Endothelial cell of umbilical vein (primary cell): ENCODE measurements around the gene BRME1. TPM values are rescaled to one million over a fixed set of nuclear protein-coding genes. Genes with fewer than 3 reads are reported as not detected.

Source experiments
- BruUV-seq: library from RNA; stranded (reverse); fragments of 400-500 nt; replicated peaks from 2 replicates; lab custom pipeline; 2021; lab: Mats Ljungman, UMichigan
- CTCF ChIA-PET: fragments of 300-600, 350-600 bp; sonication (Branson Sonifier 250); formaldehyde crosslinking; loops from one replicate; lab custom pipeline; 2021; ENCODE audit warnings: antibody characterized with exemption, inconsistent platforms; lab: Charles Lee
- POLR2A ChIA-PET: fragments of 300-600, 350-600 bp; sonication (Branson Sonifier 250); formaldehyde crosslinking; loops from one replicate; lab custom pipeline; 2021; ENCODE audit warnings: antibody characterized with exemption, inconsistent platforms; lab: Charles Lee
- DNase-seq: peaks from one replicate; pipeline ENCODE4 v3.0.0-alpha.2; 2011; ENCODE audit warnings: low read depth, low spot score
- FAIRE-seq: peaks from 2 replicates; lab custom pipeline; 2011; peaks lifted over from hg19 to GRCh38; lab: Jason Lieb, UNC
- H2AFZ ChIP-seq: 2 replicates; pipeline ENCODE4 v1.6.0; 2012; ENCODE audit warnings: low read depth, low read length, control low read depth, inconsistent platforms
- H3K27ac ChIP-seq: 2 replicates; pipeline ENCODE4 v1.5.1; 2011; ENCODE audit warnings: low read depth, mild to moderate bottlenecking, control low read depth, low read length, moderate library complexity; ENCODE audit not compliant: insufficient read depth
- H3K27me3 ChIP-seq, 2 experiments: 2 replicates each; pipeline versions ENCODE4 v1.6.0 to v1.6.1; 2011; ENCODE audit warnings: low read length in 2 of 2, mixed read lengths in 1 of 2; ENCODE audit not compliant: control insufficient read depth in 2 of 2, insufficient read depth in 2 of 2
- H3K36me3 ChIP-seq, 2 experiments: 2 replicates in 1 of 2; 3 replicates in 1 of 2; pipeline ENCODE4 v1.5.1; 2011; ENCODE audit warnings: low read length in 2 of 2, mild to moderate bottlenecking in 1 of 2, moderate library complexity in 1 of 2; ENCODE audit not compliant: control insufficient read depth in 2 of 2, insufficient read depth in 2 of 2; ENCODE audit errors: extremely low read depth in 1 of 2
- H3K4me1 ChIP-seq: 3 replicates; pipeline ENCODE4 v1.5.1; 2011; ENCODE audit warnings: mild to moderate bottlenecking, low read length; ENCODE audit not compliant: control insufficient read depth, insufficient read depth; ENCODE audit errors: extremely low read depth
- H3K4me2 ChIP-seq: 2 replicates; pipeline ENCODE4 v1.6.1; 2011; ENCODE audit warnings: low read length, control low read depth, mixed read lengths; ENCODE audit not compliant: insufficient read depth
- H3K4me3 ChIP-seq, 3 experiments: fragments of 200-600 bp in 1 of 3; sonication (generic), shearing (Covaris generic) in 1 of 3; replicated peaks in 1 of 3; 2 replicates each; pipeline ENCODE4 v1.5.1; 2011 to 2016; ENCODE audit warnings: control low read depth in 3 of 3, low read length in 3 of 3, mild to moderate bottlenecking in 2 of 3, inconsistent platforms in 1 of 3, low read depth in 1 of 3, moderate library complexity in 1 of 3; ENCODE audit not compliant: insufficient read depth in 1 of 3
- H3K79me2 ChIP-seq: 2 replicates; pipeline ENCODE4 v1.6.0; 2012; ENCODE audit warnings: low read length, inconsistent platforms; ENCODE audit not compliant: control insufficient read depth, insufficient read depth
- H3K9ac ChIP-seq: replicated peaks from 2 replicates; pipeline ENCODE3; 2011; ENCODE audit warnings: low read length, control low read depth; ENCODE audit not compliant: insufficient read depth; ENCODE audit errors: extremely low read depth
- H3K9me1 ChIP-seq: replicated peaks from 3 replicates; pipeline ENCODE4 v1.6.0; 2011; ENCODE audit warnings: mild to moderate bottlenecking, low read length; ENCODE audit not compliant: control insufficient read depth, insufficient read depth; ENCODE audit errors: extremely low read depth
- H3K9me3 ChIP-seq: replicated peaks from 2 replicates; pipeline ENCODE4 v1.5.1; 2012; ENCODE audit warnings: low read length, inconsistent platforms; ENCODE audit not compliant: control insufficient read depth, insufficient read depth
- H4K20me1 ChIP-seq: replicated peaks from 2 replicates; pipeline ENCODE3; 2011; ENCODE audit warnings: mild to moderate bottlenecking, low read length; ENCODE audit not compliant: control insufficient read depth, insufficient read depth; ENCODE audit errors: extremely low read depth
- EZH2 ChIP-seq: IDR thresholded peaks from 2 replicates; pipeline ENCODE4 v1.6.1; 2012; ENCODE audit warnings: borderline replicate concordance, low read depth, mild to moderate bottlenecking, moderate library complexity, low read length, inconsistent platforms; ENCODE audit not compliant: severe bottlenecking
- FOS ChIP-seq: IDR thresholded peaks from 2 replicates; pipeline ENCODE4 v1.6.1; 2011; ENCODE audit warnings: mild to moderate bottlenecking, low read length, moderate library complexity, borderline replicate concordance; ENCODE audit not compliant: insufficient read depth
- GATA2 ChIP-seq: IDR thresholded peaks from 2 replicates; pipeline ENCODE4 v1.7.0; 2011; ENCODE audit warnings: low read depth, mild to moderate bottlenecking, moderate library complexity, mixed read lengths, low read length; ENCODE audit not compliant: insufficient read length, insufficient read depth
- JUN ChIP-seq: IDR thresholded peaks from 2 replicates; pipeline ENCODE4 v1.6.1; 2011; ENCODE audit warnings: borderline replicate concordance, low read depth; ENCODE audit not compliant: insufficient read length, insufficient read depth
- MYC ChIP-seq: IDR thresholded peaks from one replicate; pipeline ENCODE4 v1.6.1; 2011; ENCODE audit warnings: mild to moderate bottlenecking, low read depth, low read length
- POLR2A ChIP-seq: IDR thresholded peaks from 2 replicates; pipeline ENCODE4 v1.6.1; 2012; ENCODE audit warnings: low read depth, mild to moderate bottlenecking, control low read depth, low read length
- POLR2AphosphoS5 ChIP-seq: IDR thresholded peaks from 2 replicates; pipeline ENCODE4 v1.6.1; 2012; ENCODE audit warnings: low read depth, mild to moderate bottlenecking, control low read depth, low read length, moderate library complexity; ENCODE audit not compliant: insufficient read depth
- dilution Hi-C: fragments of 300-500 bp; cut with MboI; formaldehyde crosslinking; loops from one replicate; pipeline ENCODE4 v1.15.0; 2019; ENCODE audit warnings: low sequenced_read_pairs; ENCODE audit not compliant: extremely low pct_ligation_motif_present
- intact Hi-C: fragments of 100-400 bp; cut with micrococcal nuclease; formaldehyde crosslinking; loops from one replicate; pipeline ENCODE4 v1.10.0; 2022
- polyA plus RNA-seq, 4 experiments: library from polyadenylated mRNA; depleted of rRNA in 3 of 4; stranded (reverse) in 3 of 4; unstranded in 1 of 4; fragments of >200 nt; gene quantifications; 2 replicates each; pipeline versions ENCODE4 v1.2.1 to v1.2.3, GENCODE V29; 2011 to 2012; ENCODE audit warnings: missing spikeins in 1 of 4
- total RNA-seq: library from RNA; stranded (reverse); gene quantifications from 2 replicates; pipeline ENCODE4 v1.2.3, GENCODE V29; 2021
- TF ChIP-seq, protein P1 (sequence below): IDR thresholded peaks from 2 replicates; pipeline ENCODE4 v1.6.1; 2011; ENCODE audit not compliant: insufficient read depth, insufficient read length
- TF ChIP-seq, protein P2 (sequence below), 2 donors: IDR thresholded peaks; 1 replicate in 1 of 2; 2 replicates in 1 of 2; pipeline ENCODE4 v1.5.1; 2011; ENCODE audit warnings: low read length in 2 of 2, mild to moderate bottlenecking in 2 of 2, moderate library complexity in 2 of 2, control low read depth in 1 of 2, inconsistent platforms in 1 of 2, low read depth in 1 of 2; ENCODE audit not compliant: insufficient read depth in 1 of 2; ENCODE audit errors: extremely low read depth in 1 of 2

The BRME1 gene
- total and polyA plus RNA-seq, 2 donors (not counting 3 experiments of a cell fraction or from before 2014, with no cell fraction given) = 0.69 to 2.5 TPM

DNA sequence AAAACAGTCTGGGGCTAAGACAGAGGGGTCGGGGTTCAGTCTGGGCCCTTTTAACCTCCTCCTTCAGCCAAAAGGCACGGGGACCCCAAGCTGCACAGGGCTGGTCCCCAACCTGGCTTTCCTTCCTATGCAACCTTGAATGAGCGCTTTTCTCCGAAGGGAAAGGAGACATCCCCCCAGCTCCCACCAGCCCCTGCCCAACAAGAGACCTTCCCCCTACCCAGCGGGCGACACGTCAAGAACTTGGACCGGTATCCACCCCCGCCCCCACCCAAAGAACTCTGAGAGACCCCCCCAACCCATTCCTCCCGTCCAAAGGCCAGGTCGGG lies 64.0 kb downstream of the BRME1 start:
- peaks cover 0 to 1% of the 10 kb centered on the region in 2 experiments for H3K36me3 ChIP-seq
- H3K4me1 ChIP-seq = peaks cover 37% of the 10 kb centered on the region
- no peaks in the 10 kb centered on the region for H4K20me1 ChIP-seq
- H3K4me3 ChIP-seq = peak overlapping the region; percentile 38 to 82 (median 79)
- FAIRE-seq = no peak
- intact Hi-C loops (no loop called here), dilution Hi-C loops (no loop called here)
- ChIA-PET CTCF (interaction anchor here (4.3 kb wide), 1 partner anchor 19 kb away, joined by 58 read pairs; no protein-coding TSS in a partner anchor), POLR2A (interaction anchor here (0.8 to 3.2 kb wide), 4 partner anchors 10 to 68 kb away, joined by 3 to 25 read pairs (median 8); partner anchors contain the start of gene C19orf53)
- peak overlapping the region; percentile 94 for H3K27ac ChIP-seq
- H3K79me2 ChIP-seq = peaks cover 54% of the 10 kb centered on the region
- no peak for DNase-seq
- H3K9me1 ChIP-seq = no peaks in the 10 kb centered on the region
- peak overlapping the region; percentile 97 for H3K9ac ChIP-seq
- BruUV-seq = no TSS peak
- no peak overlapping the region for H2AFZ ChIP-seq
- H3K27me3 ChIP-seq = no peaks in the 10 kb centered on the region
- H3K4me2 ChIP-seq = peak overlapping the region; percentile 58
- H3K9me3 ChIP-seq = no peaks in the 10 kb centered on the region
- TF ChIP-seq FOS = no peak
- TF ChIP-seq, protein P1, sequence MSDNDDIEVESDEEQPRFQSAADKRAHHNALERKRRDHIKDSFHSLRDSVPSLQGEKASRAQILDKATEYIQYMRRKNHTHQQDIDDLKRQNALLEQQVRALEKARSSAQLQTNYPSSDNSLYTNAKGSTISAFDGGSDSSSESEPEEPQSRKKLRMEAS = no peak
- TF ChIP-seq POLR2AphosphoS5 = no peak
- TF ChIP-seq MYC = no peak
- TF ChIP-seq EZH2 = no peak
- TF ChIP-seq POLR2A = no peak
- TF ChIP-seq GATA2 = no peak
- TF ChIP-seq, protein P2, sequence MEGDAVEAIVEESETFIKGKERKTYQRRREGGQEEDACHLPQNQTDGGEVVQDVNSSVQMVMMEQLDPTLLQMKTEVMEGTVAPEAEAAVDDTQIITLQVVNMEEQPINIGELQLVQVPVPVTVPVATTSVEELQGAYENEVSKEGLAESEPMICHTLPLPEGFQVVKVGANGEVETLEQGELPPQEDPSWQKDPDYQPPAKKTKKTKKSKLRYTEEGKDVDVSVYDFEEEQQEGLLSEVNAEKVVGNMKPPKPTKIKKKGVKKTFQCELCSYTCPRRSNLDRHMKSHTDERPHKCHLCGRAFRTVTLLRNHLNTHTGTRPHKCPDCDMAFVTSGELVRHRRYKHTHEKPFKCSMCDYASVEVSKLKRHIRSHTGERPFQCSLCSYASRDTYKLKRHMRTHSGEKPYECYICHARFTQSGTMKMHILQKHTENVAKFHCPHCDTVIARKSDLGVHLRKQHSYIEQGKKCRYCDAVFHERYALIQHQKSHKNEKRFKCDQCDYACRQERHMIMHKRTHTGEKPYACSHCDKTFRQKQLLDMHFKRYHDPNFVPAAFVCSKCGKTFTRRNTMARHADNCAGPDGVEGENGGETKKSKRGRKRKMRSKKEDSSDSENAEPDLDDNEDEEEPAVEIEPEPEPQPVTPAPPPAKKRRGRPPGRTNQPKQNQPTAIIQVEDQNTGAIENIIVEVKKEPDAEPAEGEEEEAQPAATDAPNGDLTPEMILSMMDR (IDR thresholded peaks at IDR 0.05; ENCODE audit: extremely low read depth in 1 of 2, insufficient read depth in 1 of 2, low read depth in 1 of 2, low read length in 2 of 2) = no peak
- TF ChIP-seq JUN = no peak
